SKM-1 treated with dmso at 0.1 percent for 144 hours (cell line): Measurements from ENCODE around the gene CSF1R.
"Not testable (repeated sequence)": the region's sequence is repeated elsewhere in the genome, so short reads cannot be mapped to it uniquely, and the experiment has no call there.

Experiments used
- DNase-seq: peaks from one replicate; lab custom pipeline; 2025; ENCODE audit not compliant: unreplicated experiment; lab: John Stamatoyannopoulos, UW

The CSF1R gene

DNA sequence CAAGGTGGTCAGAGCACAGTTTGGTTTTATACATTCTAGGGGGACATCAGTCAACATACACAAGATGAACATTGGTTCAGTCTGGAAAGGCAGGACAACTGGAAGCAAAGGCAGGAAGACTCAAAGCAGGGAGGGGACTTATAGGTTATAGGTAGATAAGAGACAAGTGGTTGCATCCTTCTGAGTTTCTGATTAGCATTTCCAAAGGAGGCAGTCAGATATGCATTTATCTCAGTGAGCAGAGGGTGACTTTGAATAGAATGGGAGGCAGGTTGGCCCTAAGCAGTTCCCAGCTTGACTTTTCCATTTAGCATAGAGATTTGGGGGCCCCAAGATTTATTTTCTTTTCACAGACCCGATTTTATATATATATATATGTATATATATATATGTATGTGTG lies 58.3 kb downstream of the CSF1R start:
- DNase-seq = not testable (repeated sequence)

DNA sequence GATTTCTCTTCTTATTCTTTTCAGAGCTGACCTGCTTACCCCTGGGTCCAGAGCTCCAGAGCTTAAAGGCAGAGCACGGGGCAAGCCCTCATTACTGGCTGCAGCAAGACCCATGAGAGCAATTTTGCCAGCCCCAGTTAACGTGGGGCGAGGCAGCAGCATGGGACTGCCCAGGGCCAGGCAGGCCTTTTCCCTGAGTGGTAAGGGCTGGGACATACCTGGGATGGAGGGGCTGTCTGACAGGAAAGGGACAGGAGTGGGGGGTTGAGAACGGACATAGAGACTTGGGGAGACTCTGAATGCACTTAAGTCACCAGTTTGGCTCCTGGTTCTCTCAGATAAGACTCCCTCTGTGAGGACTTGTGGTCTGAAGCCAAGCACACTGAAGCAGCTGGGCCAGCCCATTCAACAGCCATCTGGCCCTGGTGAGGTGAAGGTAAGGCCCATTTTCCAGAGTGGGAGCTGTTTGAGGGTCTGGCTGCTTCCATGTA lies 59.6 kb downstream of the CSF1R start:
- DNase-seq = no peak

DNA sequence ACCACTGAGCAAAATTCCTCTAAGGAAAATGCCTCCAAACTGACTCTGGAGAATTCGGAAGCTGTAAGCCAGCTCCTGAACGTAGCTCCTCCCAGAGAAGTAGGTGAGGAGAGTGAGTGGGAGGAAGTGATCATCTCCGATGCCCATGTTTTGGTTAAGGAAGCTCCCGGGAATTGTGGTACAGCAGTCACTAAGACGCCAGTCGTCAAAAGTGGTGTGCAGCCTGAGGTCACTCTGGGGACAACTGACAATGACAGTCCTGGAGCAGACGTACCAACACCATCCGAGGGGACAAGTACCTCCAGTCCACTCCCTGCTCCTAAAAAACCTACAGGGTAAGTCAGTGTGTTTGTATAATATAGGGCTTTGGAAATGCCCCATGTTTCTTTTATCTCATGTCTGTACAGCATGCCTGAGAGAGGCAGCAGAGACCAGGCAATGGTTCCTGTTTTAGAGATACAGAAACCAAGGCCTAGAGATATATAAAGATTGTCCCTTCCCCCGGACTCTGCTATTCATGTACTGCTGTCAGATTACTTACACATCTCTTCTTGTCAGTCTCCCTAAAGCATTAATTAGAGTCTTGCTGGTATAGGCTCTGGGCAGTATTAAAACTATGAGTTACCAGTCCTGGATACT lies 61.9 kb downstream of the CSF1R start:
- no peak for DNase-seq

DNA sequence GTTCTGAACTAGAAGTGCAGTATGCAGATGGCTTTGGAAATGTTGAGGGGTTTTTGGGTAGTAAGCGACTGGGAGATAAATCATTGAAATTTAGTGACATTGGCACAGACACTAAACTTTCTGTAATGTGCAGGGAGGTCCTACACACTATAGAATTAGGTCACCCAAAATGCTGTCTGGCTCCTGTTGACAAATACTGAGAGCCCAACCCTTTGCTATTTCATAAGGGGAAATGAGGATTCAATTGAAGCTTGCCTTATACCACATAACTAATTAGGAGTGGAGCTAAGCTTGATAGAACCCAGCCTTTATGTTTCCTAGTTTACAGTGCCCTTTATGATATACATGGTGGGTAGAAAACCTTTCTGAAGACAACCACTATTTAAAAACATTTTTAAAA lies 63.2 kb downstream of the CSF1R start:
- no peak for DNase-seq

DNA sequence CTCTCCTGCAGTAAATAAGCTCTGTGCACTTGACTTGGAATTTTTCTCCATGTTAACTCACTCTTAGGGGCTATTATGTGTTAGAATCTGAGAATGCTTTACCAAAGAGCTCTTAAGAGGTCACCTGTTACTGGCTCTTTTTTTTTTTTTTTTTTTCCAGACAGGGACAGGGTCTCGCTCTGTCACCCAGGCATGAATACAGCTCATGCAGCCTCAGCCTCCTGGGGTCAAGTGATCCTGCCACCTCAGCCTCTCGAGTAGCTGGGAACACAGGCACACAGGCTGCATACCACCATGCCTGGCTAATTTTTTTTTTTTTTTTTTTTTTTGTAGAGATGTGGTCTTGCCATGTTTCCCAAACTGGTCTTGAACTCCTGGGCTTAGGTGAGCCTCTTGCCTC lies 63.7 kb downstream of the CSF1R start:
- DNase-seq = no peak

DNA sequence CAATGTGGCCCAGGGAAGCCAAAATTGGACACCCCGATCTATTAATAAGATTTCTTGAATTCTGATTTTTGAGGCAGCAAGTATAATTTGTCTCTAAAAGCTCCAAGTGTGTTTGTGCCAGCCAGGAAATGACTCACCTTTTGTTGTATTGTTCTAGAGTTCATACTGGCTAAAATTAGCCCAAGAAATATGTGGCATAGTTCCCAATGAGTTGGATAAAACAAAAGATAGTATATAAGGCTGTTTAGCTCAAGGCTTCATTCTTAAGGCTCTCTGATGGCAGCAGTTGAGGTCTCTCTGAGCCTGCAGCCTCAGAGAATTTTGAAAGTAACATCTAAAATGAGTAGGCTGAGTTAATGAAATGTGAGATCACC lies 64.2 kb downstream of the CSF1R start:
- DNase-seq = no peak

DNA sequence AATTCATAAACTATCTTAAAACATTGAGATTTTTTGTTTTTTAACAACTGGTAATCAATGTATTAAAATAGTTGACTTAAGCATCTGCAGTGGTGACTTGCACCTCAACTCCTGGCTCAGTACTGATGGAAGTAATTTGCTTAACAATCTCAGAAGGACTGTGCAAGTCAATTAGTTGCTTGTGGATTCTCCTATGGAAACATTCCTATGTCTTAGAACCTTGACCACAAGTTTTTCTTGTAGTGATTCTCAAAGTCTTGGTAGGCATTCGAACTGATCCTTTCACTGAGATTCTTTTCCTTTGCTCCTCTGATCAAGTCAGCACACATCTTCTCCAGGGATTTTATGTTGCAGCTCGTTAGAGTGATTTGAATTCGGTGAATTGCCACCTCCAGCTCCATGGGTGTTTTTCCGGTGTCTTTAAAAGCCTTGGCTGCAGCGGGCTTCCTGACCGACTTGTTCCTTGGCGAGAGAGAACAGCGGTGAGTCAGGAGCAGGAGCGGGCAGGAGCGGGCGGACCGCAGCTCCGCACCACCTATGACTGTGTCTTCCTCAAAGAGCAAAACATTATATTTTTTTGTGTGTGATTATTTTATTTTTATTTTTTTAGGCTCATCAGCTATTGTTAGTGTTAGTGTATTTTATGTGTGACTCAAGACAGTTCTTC lies 64.7 kb downstream of the CSF1R start:
- DNase-seq = no peak

DNA sequence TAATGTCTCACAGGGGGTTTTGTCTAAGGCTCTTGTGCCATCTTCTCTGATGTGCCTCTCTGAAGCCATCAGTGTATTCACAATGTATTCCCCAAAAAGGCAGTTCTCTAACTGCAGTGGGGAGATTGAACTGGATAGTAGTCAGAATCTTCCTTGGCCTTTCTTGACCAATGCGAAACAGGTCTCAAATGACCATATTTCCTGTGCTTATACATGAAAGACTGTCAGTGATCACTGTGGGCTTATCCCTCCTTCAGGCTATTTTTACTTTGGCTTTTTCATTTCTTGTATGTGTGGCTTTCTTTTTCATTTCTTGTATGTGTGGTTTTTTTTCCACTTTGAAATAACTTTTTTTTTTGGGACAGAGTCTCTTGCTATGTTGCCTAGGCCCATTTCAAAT lies 66.1 kb downstream of the CSF1R start:
- DNase-seq = no peak

DNA sequence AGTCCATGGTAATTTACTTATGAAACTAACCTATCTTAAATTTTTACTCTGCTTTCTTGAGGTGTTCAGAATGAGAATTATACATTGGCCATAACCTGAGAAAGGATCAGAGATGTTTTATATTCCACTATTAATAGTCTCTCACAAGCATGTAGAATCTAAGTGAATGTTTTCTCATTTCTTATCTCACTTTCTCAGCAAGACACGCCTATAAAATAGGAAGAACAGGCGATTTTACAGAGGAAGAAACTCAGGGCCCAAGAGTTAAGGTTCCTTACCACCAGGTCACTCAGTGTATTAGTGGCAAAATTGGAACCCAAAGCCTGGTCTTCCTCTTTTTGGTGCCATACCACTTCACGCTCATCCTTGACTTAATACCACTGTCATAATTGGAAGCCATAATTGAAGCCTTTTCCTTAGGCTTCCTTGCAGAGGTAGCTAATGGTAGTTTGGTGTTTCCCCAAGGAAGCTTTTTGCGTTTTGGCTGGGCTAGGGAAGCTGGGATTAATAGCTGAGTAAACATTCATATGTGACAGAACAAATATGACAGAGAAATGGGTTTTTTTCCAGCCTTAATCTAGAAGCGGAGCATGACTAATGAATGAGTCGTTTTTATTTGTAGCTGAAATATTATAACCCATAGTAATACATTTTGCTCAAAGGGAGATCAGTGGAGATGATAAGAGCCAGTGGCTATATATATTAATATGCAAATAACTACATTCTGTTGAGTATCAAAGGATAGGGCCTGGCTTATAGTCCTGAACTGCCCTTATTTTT lies 68.9 kb downstream of the CSF1R start:
- DNase-seq = no peak

DNA sequence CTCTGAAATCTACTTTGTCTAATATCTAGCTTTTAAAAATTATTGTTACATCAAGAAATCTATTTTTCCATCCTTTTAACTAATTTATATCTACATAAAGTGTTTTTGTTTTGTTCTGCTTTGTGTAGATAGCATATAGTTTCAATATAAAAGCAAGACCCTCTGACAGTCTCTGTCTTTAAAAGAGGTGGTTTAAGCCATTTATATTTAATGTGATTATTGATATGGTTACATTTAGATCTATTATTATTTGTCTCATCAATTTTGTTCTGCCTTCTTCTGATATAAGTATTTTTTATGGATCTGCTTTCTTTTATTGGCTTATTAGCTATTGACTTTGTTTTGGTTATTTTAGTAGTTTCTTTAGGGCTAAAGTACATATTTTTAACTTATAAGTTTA lies 69.8 kb downstream of the CSF1R start:
- no peak for DNase-seq

DNA sequence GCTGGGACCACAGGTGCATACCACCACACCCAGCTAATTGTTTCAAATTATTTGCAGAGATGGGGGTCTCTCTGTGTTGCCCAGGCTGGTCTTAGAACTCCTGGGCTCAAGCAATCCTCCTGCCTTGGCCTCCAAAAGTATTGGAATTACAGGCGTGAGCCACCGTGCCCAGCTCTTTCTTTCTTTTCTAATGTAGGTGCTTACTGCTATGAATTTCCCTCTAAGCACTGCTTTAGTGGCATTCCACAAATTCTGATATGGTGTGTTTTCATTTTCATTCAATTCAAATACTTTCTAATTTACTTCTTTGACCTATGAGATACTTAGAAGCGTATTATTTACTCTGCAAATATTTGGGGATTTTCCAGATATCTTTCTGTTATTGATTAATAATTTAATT lies 70.9 kb downstream of the CSF1R start:
- DNase-seq = no peak

DNA sequence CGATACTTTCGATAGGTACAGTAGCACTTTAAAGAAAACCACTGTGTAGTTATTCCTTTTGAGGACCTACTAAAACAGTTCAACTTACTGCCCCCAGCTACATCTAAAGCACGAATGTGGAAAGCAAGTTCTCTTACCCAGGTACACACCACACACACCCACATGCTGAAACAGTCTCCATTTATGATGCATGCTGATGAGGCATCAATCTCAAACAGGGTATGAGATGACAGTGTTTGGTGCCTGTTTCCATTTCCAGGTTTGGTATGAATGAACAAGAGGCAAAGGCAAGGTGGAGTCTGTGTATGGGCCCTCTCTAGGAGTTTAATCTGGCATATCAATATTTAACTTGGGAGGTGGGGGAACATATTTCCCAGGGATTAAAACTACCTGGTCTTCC lies 71.9 kb downstream of the CSF1R start:
- no peak for DNase-seq

DNA sequence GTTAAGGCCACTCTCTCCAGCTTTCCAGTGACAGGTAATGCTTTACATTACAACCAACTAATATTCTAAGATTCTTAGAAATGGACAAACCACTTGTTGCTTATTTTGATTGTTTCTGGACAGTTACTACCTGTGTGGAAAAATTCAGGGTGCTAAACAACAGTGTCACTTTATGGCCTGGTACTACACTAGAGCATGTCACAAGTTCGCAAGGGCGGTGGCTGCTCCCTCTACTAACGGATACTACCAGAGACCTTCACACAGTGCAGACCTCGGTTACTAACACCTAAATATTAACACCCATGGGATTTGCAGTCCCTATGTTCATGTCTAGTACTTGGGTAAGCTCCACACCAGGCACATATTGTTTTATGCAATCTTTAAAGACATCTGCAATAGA lies 72.4 kb downstream of the CSF1R start:
- no peak for DNase-seq

DNA sequence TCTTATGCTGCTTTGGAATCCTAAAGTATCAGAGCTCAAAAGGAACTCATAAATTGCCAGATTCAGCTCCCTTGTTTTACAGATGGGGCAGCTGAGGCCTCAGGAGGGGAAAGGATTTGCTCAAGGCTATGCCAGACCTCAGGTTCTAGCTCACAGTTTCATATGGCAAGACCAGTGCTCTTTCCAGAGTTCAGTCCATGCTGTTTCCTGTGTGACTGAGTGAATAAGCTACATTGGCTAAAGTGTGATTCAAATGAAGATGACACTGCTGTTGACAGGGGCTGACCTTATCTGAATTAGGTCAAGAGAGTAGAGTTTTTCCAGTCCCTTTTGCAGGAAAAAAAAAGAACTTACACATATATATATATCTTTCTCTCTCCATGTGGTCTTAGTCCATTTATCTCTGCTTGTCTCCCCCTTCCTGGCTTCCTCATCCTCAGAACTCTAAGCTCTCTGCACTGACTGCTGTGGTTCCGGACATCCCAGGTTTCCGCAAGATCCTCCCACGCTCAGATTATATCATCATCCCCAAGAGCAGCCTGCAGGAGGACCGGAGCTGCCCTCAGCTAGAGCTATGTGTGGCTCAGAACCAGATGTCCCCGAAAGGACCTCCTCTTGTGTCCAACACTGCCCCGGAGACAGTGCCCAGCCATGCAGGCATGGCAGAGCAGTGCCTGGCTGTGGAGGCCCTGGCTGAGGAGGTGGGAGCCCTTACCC lies 76.5 kb downstream of the CSF1R start:
- no peak for DNase-seq

DNA sequence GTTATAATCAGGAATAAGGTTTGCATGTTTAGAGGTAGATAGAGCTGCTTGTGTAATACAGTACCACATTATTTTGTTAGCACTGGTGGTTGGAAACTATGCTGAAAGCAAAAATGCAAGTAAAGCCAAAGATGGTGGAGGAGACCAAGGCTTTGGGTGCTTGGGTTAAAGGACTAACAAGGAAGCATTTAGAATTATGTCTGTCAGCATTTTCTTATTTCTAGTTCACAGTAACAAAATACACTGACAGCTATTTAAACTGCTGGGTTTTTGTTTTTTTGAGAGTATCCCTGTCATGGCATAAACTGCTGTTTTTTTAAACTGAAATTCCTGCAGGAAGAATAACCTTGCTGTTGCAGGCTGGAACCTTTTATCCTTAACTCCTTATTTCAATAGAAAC lies 79.3 kb downstream of the CSF1R start:
- DNase-seq = no peak

DNA sequence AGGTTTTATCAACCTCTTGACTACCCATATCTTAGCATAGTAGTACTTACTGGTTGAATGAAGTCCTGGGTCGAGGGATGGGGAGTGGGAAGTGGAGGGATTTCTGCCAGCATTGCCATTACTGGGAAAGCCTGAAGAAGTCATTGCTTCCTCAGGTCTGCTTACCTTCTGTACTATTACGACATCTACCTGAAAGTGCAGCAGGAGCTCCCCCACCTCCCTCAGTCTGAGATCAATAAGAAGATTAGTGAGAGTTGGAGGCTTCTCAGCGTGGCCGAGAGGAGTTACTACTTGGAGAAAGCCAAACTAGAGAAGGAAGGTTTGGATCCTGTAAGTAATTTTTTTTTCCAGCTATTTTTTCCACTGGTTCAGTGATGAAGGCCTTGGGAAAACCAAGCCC lies 80.0 kb downstream of the CSF1R start:
- no peak for DNase-seq
